ENCODE measurements around the gene MARVELD3.
"Not testable (repeated sequence)": the region's sequence is repeated elsewhere in the genome, so short reads cannot be mapped to it uniquely, and the experiment has no call there.

Gene MARVELD3, protein sequence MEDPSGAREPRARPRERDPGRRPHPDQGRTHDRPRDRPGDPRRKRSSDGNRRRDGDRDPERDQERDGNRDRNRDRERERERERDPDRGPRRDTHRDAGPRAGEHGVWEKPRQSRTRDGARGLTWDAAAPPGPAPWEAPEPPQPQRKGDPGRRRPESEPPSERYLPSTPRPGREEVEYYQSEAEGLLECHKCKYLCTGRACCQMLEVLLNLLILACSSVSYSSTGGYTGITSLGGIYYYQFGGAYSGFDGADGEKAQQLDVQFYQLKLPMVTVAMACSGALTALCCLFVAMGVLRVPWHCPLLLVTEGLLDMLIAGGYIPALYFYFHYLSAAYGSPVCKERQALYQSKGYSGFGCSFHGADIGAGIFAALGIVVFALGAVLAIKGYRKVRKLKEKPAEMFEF

DNA sequence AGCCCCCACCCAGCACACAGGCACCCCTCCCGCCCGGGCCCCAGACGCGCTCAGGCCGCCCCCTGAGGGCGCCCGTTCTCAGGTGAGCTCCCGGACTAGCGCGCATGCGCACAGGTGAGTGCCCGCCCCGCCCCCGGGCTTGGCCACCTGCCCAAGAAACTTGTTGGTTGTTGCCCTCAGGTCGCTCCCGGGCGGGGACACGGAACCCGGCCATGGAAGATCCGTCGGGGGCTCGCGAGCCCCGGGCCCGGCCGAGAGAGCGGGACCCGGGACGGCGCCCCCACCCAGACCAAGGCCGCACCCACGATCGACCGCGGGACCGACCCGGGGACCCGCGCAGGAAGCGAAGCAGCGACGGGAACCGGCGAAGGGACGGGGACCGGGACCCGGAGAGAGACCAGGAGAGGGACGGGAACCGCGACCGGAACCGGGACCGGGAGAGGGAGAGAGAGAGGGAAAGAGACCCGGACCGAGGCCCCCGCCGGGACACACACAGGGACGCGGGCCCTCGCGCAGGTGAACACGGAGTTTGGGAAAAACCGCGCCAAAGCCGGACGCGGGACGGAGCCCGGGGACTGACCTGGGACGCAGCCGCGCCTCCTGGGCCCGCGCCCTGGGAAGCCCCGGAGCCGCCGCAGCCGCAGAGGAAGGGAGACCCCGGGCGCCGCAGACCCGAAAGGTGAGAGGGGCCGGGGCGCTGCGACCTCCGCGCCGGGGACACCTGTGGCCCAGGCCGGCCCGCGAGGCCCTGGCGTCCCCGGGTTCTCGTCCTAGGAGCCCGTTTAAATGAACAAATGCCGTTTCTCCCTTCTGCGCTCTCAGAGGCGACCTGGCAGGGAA lies at the start of gene MARVELD3:
MARVELD3 (plus strand) TSS at position 167 of the 840 bp plus-strand sequence; CDS start at position 213, 46 bp downstream.
- peak in 1 of 2 experiments; percentile 14 for DNase-seq

DNA sequence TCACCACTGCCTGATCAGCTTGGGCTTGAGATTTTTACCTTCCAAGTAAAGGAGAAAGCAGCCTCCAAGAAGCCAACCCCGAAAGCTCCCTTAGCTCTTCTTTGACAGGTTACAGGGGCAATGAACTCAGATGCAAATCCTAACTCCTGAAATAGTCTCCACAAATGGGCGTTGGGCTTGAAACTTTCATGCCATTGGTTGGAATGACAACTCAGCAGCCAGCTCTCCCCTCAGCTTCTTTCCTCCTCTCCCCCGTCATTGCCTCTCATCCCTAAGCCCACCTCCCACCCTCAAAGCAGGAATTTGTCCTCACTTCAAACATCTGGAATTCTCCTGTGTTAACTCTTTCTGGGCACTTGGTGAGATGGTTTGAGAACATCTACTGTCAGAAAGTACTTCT lies 49.0 kb upstream of the MARVELD3 start, which contains the start of gene TAT:
TAT (minus strand) TSS at position 122 of the 400 bp plus-strand sequence. CDS start 677 bp downstream, outside the sequence.
- DNase-seq = no peak

DNA sequence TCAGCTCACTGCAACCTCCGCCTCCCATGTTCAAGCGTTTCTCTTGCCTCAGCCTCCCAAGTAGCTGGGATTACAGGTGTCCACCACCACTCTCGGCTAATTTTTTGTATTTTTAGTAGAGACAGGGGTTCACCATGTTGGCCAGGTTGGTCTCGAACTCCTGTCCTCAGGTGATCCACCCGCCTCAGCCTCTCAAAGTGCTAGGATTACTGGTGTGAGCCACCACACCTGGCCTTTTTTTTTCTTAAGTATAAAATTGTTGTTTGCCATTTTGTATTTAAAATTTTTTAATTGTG lies 43.5 kb upstream of the MARVELD3 start:
- not testable (repeated sequence) for DNase-seq

DNA sequence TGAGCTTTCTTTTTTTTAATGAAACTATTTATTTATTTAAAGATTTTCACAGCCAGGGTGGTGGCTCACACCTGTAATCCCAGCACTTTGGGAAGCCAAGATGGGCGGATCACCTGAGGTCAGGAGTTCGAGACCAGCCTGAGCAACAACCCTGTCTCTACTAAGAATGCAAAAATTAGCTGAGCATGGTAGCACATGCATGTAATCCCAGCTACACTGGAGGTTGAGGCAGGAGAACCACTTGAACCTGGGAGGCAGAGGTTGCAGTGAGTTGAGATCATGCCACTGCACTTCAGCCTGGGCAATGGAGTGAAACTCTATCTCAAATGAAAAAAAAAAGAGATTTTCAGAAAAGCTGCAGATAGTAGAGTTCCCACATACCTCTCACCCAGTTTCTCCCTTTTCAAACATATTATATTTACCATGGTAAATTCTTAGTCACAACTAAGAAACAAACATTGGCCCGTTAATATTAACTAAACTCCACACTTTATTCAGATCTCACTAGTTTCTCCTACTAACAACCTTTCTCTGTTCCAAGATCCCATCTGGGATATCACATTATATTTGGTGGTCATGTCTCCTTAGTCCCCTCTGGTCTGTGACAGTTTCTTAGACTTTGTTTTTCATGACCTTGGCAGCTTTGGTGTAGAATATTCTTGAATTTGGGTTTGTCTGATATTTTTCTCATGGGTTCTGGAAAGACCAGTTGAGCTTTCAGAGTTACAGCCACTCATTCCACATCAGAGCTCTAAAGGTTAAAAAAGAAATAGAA lies 41.3 kb upstream of the MARVELD3 start:
- no peak for DNase-seq

DNA sequence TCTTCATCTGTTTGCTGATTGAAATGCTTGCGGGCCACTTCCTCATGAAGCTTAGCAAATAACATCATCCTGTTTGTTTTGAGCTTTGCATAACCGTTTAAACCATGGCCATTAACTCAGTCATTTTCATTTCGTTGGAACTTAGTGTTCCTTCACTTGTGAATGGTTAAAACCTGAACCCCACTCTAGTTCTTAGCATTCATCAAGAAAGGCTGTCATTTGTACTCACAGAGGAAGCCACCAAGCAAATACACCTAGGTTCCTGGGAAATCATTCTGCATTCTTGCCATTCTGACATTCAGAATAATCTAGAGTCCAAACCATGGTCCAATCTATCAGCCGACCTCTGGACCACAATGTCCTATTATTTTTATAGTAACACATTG lies 40.7 kb upstream of the MARVELD3 start:
- DNase-seq = no peak

DNA sequence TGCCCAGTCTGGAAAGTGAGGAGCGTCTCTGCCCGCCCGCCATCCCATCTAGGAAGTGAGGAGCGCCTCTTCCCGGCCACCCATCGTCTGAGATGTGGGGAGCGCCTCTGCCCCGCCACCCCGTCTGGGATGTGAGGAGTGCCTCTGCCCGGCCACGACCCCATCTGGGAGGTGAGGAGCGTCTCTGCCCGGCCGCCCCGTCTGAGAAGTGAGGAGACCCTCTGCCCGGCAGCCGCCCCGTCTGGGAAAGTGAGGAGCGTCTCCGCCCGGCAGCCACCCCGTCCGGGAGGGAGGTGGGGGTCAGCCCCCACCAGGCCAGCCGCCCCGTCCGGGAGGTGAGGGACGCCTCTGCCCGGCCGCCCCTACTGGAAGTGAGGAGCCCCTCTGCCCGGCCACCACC lies 36.6 kb upstream of the MARVELD3 start:
- DNase-seq = not testable (repeated sequence)

DNA sequence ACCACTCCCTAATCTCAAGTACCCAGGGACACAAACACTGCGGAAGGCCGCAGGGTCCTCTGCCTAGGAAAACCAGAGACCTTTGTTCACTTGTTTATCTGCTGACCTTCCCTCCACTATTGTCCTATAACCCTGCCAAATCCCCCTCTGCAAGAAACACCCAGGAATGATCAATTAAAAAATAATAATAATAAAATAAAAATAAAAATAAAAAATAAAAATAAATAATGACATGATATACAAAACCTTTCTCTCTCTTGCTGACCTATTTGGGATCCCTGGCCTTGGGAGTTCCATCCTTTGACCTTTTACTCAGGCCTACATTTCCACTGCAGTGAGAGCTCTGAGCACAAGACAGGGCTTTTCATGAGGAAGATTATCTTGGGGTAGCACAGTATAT lies 35.9 kb upstream of the MARVELD3 start:
- DNase-seq = not testable (repeated sequence)

DNA sequence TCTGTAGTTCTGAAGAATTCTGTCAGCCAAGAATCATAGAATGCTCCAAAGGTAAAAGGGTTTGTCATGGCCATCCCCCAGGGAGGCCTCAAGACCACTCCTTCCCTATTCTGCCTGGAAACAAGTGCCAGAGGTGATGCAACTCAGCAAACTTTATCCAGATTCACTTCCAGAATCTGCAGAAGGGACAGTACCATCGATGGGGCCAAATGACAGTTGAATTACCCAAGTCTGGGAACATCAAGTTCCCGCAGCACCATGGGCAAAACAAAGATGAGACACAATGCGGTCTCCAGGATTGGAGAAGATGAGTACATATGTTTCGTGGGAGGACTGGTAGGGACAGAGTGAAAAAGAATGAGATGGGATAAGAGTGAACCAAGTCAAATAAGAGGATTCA lies 35.4 kb upstream of the MARVELD3 start:
- no peak for DNase-seq

DNA sequence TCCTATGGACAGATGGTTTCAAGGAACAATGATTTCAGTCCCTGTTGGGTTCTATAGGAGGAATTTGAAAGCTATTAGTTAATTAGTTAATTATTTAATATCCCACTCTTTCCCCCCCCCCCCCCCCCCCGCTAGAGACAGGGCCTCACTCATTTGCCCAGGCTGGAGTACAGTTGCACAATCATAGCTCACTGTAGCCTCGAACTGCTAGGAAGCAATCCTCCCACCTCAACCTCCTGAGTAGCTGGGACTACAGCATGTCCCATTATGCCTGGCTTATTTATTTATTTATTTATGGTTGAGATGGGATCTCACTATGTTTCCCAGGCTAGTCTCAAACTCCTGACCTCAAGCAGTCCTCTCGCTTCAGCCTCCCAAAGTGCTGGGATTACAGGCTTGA lies 34.1 kb upstream of the MARVELD3 start:
- DNase-seq = no peak

DNA sequence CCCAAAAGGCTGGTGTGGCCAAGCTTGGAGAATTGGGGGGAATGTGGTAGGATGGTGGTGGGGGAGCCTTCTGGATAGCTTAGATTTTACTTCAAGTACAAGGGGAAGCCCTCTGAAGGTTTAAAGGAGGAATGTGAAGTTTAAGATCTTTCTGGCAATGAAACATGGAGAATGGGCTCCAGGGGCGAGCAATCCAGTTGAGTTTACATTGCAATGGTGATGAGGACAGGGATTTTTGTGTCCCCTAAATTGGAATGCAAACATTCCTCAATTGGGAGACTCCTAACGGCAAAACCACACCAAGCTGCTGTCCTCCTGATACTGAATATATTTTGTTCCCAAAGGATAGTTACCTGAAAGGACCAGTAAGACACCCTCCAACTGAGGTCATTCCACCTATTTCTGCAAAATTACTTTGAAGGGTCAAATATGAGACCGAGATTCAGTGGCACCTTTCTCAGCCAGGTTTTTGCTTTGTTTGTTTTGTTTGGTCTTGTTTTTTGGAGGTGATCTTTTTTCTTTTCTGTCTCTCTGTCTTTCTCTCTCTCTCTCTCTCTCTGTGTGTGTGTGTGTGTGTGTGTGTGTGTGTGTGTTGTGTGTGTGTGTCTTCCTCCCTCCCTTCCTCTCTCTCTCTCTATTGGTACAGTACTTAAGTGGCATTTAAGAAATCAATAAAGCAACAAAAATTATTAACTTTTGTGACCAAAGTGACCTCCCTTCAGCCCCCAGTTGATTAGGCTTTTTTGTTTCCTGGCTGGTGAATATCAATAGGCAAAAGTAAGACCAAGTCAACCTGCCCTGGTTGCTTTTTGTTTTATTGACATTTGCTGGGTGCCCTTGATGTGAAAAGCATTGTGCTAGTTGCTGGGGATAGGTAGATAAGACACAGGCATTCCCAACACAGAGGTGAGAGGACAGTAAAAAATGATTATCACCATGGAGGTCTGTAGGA lies 32.7 kb upstream of the MARVELD3 start:
- DNase-seq = no peak

DNA sequence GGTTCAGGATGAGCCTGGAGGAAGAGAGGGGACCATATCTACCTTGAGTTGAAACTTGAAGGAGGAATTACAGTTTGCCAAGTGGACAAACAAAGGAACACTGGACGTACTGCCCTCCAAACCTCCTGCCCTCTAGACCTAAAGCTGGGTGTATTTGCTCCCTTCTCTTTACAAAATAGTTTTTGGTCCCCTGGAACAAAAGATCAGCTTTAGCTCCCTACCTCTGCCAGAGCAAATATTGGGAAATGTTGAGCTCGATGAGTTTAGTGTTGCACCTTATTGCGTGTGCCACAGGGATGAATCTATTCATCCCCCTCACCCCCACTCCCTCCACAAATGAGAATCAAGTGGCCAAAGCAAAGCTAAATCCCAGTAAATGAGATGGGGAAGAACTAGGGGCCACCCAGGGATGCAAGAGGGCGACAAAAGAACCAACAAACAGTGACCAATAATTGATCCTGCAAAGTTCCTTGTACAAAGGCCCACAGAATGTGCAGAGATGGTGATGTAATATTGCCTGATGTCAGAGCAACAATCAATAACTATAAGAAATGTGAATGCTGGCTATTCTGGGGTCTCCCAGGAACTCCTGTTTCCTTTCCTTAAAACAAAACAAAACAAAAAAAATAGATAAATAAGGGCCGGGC lies 31.9 kb upstream of the MARVELD3 start:
- no peak for DNase-seq

DNA sequence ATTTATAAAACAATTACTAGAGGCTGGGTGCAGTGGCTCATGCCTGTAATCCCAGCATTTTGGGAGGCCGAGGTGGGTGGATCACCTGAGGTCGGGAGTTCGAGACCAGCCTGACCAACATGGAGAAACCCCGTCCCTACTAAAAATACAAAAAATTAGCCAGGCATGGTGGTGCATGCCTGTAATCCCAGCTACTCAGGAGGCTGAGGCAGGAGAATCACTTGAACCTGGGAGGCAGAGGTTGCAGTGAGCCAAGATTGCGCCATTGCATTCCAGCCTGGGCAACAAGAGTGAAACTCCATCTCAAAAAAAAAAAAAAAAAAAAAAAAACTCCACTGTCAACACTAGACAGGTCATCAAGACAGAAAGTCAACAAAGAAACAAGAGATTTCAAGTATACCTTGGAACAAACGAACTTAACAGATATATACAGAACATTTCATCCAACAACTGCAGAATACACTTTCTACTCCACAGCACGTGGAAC lies 30.6 kb upstream of the MARVELD3 start:
- not testable (repeated sequence) for DNase-seq

DNA sequence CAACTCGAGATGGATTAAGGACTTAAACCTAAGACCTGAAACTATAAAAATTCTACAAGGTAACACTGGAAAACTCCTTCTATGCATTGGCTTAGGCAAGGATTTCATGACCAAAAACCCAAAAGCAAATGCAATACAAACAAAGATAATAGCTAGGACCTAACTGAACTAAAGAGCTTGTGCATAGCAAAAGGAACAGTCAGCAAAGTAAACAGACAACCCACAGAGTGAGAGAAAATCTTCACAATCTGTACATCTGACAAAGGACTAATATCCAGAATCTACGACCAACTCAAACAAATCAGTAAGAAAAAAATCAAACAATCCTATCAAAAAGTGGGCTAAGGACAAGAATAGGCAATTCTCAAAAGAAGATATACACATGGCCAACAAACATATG lies 27.6 kb upstream of the MARVELD3 start:
- not testable (repeated sequence) for DNase-seq

DNA sequence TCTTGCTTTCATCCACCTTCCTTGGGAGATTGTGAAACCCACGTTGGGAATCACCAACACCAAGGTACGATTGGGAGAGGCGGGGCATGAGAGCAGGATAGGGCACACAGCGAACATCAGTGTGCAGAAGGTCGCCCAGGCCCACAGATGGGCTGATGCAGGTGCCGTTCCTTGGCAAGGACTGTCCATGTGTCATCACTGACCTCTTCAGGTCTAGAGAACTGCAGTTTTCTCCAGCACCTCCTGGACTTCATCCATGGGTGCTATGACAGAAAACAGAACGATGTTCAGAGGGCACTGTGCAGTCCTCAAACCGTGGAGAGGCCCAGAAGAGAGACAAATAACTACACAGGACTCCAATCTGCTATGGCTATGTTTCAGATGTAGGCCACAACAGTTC lies 25.2 kb upstream of the MARVELD3 start:
- DNase-seq = no peak

DNA sequence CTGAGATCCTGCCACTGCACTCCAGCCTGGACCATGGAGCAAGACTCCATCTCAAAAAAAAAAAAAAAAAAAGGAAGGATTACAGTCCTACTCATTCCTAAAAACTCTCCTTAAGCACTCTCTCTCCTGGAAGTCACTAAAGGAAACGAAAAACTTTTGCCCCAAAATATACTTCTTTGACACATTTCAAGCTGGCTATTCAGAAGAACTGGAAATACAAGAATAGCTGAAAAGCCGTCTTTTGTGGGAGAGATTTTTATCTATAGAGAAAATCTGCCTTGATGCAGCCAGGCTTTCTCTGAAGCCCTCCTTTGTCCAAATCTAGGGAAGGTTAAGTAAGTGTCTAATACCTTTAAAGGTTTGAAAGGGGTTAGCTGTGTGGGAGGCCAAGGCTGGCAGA lies 16.9 kb upstream of the MARVELD3 start:
- no peak for DNase-seq

DNA sequence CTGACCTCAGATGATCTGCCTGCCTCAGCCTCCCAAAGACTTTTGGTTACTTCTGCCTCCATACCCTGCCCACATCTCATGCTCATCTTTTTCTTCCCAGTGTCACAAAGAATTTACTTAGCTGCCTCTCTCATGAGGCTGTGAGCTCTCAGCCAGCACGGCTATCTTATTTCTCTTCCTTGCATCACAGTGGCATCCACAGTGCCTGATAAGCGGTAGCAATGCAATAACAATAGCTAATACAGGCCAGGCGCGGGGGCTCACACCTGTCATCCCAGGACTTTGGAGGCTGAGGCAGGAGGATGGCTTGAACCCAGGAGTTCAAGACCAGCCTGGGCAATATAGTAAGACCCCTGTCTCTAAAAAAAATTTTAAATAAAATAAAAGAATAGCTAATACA lies 15.5 kb upstream of the MARVELD3 start:
- no peak for DNase-seq

DNA sequence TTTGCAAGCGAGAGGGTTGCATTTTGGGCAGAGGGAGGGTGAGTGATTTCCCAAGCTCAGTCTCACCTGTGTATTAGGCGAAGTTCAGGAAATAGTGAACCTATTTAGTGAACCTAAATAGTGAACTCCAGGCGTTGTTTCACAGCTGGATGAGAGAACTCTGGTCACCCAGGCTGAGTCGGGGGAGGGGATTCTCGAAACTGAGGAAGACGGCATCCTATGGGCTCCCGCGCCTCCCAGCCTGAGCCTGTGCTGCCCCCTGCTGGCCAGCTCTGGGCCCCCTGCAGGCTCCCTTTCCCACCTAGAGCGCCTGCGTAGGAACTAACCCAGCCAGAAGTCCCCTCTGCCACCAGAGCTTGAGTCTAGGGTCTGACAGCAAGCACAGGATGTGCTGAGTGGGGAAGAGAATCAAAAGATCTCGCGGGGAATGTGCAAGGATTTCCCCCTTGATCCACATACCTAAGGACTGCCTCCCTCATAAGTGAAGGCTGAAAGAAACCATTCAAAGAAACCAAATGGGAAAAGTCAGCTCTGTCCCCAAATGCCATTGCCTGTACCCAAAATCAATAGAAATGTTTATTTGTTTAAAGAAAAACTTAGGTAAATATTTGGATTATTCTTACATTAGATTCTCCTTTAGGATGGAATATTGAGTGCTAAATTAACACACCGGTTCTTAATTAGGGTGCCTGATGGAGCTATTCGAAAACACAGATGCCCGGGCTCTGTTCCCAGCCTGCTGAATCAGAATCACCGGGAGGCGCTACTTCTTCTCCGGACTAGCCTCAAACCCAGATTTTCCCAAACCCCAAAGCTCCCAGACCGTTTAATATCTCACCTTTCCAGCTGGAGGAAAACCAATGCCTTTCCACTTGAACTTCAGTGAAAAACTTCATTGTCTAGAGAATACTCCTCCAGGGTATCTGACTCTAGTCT lies 14.8 kb upstream of the MARVELD3 start:
- peak; percentile 51 to 78 for DNase-seq

DNA sequence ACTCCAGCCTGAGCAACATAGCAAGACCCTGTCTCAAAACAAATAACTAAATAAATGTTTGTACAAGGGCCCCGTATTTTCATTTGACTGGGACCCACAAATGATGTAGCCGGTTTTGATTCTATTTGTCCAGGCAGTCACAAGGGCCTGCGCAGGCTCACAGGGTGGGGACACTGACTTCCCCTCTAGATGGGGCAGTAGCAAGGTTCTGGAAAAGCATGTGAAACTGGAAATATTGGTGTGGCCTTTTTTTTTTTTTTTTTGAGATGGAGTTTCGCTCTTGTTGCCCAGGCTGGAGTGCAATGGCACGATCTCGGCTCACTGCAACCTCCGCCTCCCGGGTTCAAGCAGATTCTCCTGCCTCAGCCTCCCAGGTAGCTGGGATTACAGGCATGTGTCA lies 11.0 kb upstream of the MARVELD3 start:
- not testable (repeated sequence) for DNase-seq

DNA sequence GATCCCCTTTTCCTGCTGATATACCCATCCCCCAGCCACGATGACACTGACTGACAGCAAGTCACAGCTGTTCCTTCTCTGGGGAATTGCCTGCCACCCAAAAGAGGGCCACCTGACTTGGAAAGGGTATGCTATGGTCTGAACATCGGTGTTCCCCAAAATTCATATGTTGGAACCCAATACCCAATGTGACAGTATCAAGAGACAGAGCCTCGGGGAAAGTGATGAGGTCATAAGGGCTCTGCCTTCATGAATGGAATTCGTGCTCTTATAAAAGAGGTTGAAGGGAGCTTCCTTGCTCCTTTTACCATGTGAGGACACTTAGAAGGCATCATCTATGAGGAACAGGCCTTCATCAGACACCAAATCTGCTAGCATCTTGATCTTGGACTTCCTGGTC lies 7.6 kb upstream of the MARVELD3 start:
- no peak for DNase-seq

DNA sequence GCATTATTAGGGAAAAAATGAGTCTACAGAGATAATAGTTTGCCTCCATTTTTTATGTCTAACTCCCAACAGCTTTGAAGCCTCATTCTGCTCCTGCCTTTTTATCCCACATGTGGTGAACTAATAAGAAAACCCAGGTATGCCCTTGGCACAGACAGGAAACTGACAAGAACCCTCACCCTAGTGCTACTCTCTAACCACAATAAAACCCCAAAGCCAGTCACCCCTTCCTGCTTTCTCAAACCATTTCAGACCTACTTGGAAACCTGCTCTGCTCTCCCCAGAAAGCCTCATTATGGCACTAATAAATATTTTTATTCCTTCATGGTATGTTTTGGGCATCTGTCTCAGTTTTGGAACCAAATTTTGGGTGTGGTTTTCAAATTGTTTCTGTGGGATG lies 3.9 kb upstream of the MARVELD3 start:
- no peak for DNase-seq
